Measurements from ENCODE around the gene LTB4R. TPM values are rescaled to one million over a fixed set of nuclear protein-coding genes. Genes with fewer than 3 reads are reported as not detected.
A peak's percentile ranks its signal among the peaks of the same experiment; 100 is the strongest.

Gene LTB4R
- total RNA-seq, 1 experiment from 2014 or later = 9.4 TPM

DNA sequence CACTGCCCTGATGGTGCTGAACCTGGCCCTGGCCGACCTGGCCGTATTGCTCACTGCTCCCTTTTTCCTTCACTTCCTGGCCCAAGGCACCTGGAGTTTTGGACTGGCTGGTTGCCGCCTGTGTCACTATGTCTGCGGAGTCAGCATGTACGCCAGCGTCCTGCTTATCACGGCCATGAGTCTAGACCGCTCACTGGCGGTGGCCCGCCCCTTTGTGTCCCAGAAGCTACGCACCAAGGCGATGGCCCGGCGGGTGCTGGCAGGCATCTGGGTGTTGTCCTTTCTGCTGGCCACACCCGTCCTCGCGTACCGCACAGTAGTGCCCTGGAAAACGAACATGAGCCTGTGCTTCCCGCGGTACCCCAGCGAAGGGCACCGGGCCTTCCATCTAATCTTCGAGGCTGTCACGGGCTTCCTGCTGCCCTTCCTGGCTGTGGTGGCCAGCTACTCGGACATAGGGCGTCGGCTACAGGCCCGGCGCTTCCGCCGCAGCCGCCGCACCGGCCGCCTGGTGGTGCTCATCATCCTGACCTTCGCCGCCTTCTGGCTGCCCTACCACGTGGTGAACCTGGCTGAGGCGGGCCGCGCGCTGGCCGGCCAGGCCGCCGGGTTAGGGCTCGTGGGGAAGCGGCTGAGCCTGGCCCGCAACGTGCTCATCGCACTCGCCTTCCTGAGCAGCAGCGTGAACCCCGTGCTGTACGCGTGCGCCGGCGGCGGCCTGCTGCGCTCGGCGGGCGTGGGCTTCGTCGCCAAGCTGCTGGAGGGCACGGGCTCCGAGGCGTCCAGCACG lies 4.7 kb downstream of the LTB4R start (continued):
- TF ChIP-seq, protein P1, sequence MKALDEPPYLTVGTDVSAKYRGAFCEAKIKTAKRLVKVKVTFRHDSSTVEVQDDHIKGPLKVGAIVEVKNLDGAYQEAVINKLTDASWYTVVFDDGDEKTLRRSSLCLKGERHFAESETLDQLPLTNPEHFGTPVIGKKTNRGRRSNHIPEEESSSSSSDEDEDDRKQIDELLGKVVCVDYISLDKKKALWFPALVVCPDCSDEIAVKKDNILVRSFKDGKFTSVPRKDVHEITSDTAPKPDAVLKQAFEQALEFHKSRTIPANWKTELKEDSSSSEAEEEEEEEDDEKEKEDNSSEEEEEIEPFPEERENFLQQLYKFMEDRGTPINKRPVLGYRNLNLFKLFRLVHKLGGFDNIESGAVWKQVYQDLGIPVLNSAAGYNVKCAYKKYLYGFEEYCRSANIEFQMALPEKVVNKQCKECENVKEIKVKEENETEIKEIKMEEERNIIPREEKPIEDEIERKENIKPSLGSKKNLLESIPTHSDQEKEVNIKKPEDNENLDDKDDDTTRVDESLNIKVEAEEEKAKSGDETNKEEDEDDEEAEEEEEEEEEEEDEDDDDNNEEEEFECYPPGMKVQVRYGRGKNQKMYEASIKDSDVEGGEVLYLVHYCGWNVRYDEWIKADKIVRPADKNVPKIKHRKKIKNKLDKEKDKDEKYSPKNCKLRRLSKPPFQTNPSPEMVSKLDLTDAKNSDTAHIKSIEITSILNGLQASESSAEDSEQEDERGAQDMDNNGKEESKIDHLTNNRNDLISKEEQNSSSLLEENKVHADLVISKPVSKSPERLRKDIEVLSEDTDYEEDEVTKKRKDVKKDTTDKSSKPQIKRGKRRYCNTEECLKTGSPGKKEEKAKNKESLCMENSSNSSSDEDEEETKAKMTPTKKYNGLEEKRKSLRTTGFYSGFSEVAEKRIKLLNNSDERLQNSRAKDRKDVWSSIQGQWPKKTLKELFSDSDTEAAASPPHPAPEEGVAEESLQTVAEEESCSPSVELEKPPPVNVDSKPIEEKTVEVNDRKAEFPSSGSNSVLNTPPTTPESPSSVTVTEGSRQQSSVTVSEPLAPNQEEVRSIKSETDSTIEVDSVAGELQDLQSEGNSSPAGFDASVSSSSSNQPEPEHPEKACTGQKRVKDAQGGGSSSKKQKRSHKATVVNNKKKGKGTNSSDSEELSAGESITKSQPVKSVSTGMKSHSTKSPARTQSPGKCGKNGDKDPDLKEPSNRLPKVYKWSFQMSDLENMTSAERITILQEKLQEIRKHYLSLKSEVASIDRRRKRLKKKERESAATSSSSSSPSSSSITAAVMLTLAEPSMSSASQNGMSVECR (CRISPR knock-in tag; IDR thresholded peaks at IDR 0.05; ENCODE audit: borderline replicate concordance) = peak; percentile 97
- TF ChIP-seq, protein P2, sequence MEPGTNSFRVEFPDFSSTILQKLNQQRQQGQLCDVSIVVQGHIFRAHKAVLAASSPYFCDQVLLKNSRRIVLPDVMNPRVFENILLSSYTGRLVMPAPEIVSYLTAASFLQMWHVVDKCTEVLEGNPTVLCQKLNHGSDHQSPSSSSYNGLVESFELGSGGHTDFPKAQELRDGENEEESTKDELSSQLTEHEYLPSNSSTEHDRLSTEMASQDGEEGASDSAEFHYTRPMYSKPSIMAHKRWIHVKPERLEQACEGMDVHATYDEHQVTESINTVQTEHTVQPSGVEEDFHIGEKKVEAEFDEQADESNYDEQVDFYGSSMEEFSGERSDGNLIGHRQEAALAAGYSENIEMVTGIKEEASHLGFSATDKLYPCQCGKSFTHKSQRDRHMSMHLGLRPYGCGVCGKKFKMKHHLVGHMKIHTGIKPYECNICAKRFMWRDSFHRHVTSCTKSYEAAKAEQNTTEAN (CRISPR knock-in tag; IDR thresholded peaks at IDR 0.05) = no peak; the same call in 1 of the 2 replicates
- TF ChIP-seq SMAD4 (CRISPR knock-in tag; IDR thresholded peaks at IDR 0.05) (peak; percentile 60; the same call in 1 of the 2 replicates), KAT7 (CRISPR knock-in tag; IDR thresholded peaks at IDR 0.05; ENCODE audit: borderline replicate concordance) (no peak), ZNF396 (CRISPR knock-in tag; IDR thresholded peaks at IDR 0.05; ENCODE audit: borderline replicate concordance) (no peak), ZNF263 (CRISPR knock-in tag; IDR thresholded peaks at IDR 0.05; ENCODE audit: low read depth) (no peak), MXD4 (CRISPR knock-in tag; IDR thresholded peaks at IDR 0.05; ENCODE audit: borderline replicate concordance) (no peak), GRHL2 (CRISPR knock-in tag; IDR thresholded peaks at IDR 0.05; ENCODE audit: insufficient replicate concordance, severe bottlenecking) (no peak), NR3C1 (CRISPR knock-in tag; conservative IDR thresholded peaks at IDR 0.05; ENCODE audit: low read depth) (no peak), ZNF671 (CRISPR knock-in tag; IDR thresholded peaks at IDR 0.05) (no peak), HMGA2 (CRISPR knock-in tag; IDR thresholded peaks at IDR 0.05) (no peak), TEAD1 (CRISPR knock-in tag; IDR thresholded peaks at IDR 0.05) (peak; percentile 95), ZNF423 (CRISPR knock-in tag; IDR thresholded peaks at IDR 0.05) (no peak)
- TF ChIP-seq, protein P3, sequence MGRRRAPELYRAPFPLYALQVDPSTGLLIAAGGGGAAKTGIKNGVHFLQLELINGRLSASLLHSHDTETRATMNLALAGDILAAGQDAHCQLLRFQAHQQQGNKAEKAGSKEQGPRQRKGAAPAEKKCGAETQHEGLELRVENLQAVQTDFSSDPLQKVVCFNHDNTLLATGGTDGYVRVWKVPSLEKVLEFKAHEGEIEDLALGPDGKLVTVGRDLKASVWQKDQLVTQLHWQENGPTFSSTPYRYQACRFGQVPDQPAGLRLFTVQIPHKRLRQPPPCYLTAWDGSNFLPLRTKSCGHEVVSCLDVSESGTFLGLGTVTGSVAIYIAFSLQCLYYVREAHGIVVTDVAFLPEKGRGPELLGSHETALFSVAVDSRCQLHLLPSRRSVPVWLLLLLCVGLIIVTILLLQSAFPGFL (CRISPR knock-in tag; IDR thresholded peaks at IDR 0.05; ENCODE audit: borderline replicate concordance) = peak; percentile 61; the same call in 1 of the 2 replicates
- TF ChIP-seq, protein P4, sequence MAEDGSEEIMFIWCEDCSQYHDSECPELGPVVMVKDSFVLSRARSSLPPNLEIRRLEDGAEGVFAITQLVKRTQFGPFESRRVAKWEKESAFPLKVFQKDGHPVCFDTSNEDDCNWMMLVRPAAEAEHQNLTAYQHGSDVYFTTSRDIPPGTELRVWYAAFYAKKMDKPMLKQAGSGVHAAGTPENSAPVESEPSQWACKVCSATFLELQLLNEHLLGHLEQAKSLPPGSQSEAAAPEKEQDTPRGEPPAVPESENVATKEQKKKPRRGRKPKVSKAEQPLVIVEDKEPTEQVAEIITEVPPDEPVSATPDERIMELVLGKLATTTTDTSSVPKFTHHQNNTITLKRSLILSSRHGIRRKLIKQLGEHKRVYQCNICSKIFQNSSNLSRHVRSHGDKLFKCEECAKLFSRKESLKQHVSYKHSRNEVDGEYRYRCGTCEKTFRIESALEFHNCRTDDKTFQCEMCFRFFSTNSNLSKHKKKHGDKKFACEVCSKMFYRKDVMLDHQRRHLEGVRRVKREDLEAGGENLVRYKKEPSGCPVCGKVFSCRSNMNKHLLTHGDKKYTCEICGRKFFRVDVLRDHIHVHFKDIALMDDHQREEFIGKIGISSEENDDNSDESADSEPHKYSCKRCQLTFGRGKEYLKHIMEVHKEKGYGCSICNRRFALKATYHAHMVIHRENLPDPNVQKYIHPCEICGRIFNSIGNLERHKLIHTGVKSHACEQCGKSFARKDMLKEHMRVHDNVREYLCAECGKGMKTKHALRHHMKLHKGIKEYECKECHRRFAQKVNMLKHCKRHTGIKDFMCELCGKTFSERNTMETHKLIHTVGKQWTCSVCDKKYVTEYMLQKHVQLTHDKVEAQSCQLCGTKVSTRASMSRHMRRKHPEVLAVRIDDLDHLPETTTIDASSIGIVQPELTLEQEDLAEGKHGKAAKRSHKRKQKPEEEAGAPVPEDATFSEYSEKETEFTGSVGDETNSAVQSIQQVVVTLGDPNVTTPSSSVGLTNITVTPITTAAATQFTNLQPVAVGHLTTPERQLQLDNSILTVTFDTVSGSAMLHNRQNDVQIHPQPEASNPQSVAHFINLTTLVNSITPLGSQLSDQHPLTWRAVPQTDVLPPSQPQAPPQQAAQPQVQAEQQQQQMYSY (CRISPR knock-in tag; IDR thresholded peaks at IDR 0.05) = peak; percentile 63
- TF ChIP-seq, protein P5, sequence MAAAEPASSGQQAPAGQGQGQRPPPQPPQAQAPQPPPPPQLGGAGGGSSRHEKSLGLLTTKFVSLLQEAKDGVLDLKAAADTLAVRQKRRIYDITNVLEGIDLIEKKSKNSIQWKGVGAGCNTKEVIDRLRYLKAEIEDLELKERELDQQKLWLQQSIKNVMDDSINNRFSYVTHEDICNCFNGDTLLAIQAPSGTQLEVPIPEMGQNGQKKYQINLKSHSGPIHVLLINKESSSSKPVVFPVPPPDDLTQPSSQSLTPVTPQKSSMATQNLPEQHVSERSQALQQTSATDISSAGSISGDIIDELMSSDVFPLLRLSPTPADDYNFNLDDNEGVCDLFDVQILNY (CRISPR knock-in tag; IDR thresholded peaks at IDR 0.05) = 0 out of 2 replicates have a peak, but pooled peaks have one; percentile 39
- TF ChIP-seq, protein P6, sequence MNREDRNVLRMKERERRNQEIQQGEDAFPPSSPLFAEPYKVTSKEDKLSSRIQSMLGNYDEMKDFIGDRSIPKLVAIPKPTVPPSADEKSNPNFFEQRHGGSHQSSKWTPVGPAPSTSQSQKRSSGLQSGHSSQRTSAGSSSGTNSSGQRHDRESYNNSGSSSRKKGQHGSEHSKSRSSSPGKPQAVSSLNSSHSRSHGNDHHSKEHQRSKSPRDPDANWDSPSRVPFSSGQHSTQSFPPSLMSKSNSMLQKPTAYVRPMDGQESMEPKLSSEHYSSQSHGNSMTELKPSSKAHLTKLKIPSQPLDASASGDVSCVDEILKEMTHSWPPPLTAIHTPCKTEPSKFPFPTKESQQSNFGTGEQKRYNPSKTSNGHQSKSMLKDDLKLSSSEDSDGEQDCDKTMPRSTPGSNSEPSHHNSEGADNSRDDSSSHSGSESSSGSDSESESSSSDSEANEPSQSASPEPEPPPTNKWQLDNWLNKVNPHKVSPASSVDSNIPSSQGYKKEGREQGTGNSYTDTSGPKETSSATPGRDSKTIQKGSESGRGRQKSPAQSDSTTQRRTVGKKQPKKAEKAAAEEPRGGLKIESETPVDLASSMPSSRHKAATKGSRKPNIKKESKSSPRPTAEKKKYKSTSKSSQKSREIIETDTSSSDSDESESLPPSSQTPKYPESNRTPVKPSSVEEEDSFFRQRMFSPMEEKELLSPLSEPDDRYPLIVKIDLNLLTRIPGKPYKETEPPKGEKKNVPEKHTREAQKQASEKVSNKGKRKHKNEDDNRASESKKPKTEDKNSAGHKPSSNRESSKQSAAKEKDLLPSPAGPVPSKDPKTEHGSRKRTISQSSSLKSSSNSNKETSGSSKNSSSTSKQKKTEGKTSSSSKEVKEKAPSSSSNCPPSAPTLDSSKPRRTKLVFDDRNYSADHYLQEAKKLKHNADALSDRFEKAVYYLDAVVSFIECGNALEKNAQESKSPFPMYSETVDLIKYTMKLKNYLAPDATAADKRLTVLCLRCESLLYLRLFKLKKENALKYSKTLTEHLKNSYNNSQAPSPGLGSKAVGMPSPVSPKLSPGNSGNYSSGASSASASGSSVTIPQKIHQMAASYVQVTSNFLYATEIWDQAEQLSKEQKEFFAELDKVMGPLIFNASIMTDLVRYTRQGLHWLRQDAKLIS (CRISPR knock-in tag; IDR thresholded peaks at IDR 0.05; ENCODE audit: borderline replicate concordance) = no peak
- TF ChIP-seq, protein P7, sequence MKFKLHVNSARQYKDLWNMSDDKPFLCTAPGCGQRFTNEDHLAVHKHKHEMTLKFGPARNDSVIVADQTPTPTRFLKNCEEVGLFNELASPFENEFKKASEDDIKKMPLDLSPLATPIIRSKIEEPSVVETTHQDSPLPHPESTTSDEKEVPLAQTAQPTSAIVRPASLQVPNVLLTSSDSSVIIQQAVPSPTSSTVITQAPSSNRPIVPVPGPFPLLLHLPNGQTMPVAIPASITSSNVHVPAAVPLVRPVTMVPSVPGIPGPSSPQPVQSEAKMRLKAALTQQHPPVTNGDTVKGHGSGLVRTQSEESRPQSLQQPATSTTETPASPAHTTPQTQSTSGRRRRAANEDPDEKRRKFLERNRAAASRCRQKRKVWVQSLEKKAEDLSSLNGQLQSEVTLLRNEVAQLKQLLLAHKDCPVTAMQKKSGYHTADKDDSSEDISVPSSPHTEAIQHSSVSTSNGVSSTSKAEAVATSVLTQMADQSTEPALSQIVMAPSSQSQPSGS (CRISPR knock-in tag; IDR thresholded peaks at IDR 0.05; ENCODE audit: borderline replicate concordance, low read depth) = no peak

Data from WTC11 (cell line).